ENCODE results near the gene ZNF805. TPM values are rescaled to one million over a fixed set of nuclear protein-coding genes. Genes with fewer than 3 reads are reported as not detected.

The ZNF805 gene
- polyA plus RNA-seq, 4 donors, result 4.7 to 5.5 (median 5.1) TPM

Other genes starting within 250 kb of the ZNF805 start
- not detected for gene USP29, start 120.6 kb upstream of the ZNF805 start, polyA plus RNA-seq (ENCODE audit: insufficient read length in 4 of 4)
- gene ZIM3, start 95.4 kb upstream of the ZNF805 start, polyA plus RNA-seq (ENCODE audit: insufficient read length in 4 of 4), result under 1 TPM in 1 of 4 donors, not detected in 3; 0.04 TPM
- not detected for gene DUXA, start 73.1 kb upstream of the ZNF805 start, polyA plus RNA-seq (ENCODE audit: insufficient read length in 4 of 4)
- 10 to 100 TPM; 18.0 to 23.1 (median 19.8) TPM for gene ZNF264, start 49.1 kb upstream of the ZNF805 start, polyA plus RNA-seq (ENCODE audit: insufficient read length in 4 of 4)
- 1 to 10 TPM; 1.3 to 5.1 (median 2.2) TPM for gene AURKC, start 9.6 kb upstream of the ZNF805 start, polyA plus RNA-seq (ENCODE audit: insufficient read length in 4 of 4)
- gene ZNF460, start 39.9 kb downstream of the ZNF805 start, polyA plus RNA-seq (ENCODE audit: insufficient read length in 4 of 4), result 1 to 10 TPM; 1.5 to 2.6 (median 2.6) TPM
- 1 to 10 TPM; 7.9 to 9.1 (median 8.6) TPM for gene ZNF543, start 79.8 kb downstream of the ZNF805 start, polyA plus RNA-seq (ENCODE audit: insufficient read length in 4 of 4)
- gene ZNF304, start 110.6 kb downstream of the ZNF805 start, polyA plus RNA-seq (ENCODE audit: insufficient read length in 4 of 4), result 10 to 100 TPM; 14.7 to 19.4 (median 18.2) TPM
- gene TRAPPC2B, start 122.9 kb downstream of the ZNF805 start, polyA plus RNA-seq (ENCODE audit: insufficient read length in 4 of 4), result 10 to 100 TPM; 16.5 to 18.9 (median 17.8) TPM
- gene ZNF547, start 122.9 kb downstream of the ZNF805 start, polyA plus RNA-seq (ENCODE audit: insufficient read length in 4 of 4), result 1 to 10 TPM; 4.5 to 6.9 (median 5.6) TPM
- gene ZNF548, start 149.2 kb downstream of the ZNF805 start, polyA plus RNA-seq (ENCODE audit: insufficient read length in 4 of 4), result 10 to 100 TPM; 18.0 to 22.4 (median 21.1) TPM
- 10 to 100 TPM in 3 of 4 donors, 1 to 10 TPM in 1; 9.6 to 13.7 (median 11.1) TPM for gene ZNF17, start 170.5 kb downstream of the ZNF805 start, polyA plus RNA-seq (ENCODE audit: insufficient read length in 4 of 4)
- gene ZNF749, start 194.7 kb downstream of the ZNF805 start, polyA plus RNA-seq (ENCODE audit: insufficient read length in 4 of 4), result 10 to 100 TPM; 10.1 to 15.8 (median 12.6) TPM
- gene VN1R1, start 216.5 kb downstream of the ZNF805 start, polyA plus RNA-seq (ENCODE audit: insufficient read length in 4 of 4), result 1 to 10 TPM; 2.5 to 4.2 (median 3.2) TPM
- gene ZNF772, start 236.9 kb downstream of the ZNF805 start, polyA plus RNA-seq (ENCODE audit: insufficient read length in 4 of 4), result 10 to 100 TPM; 18.6 to 25.4 (median 22.1) TPM
- 10 to 100 TPM; 17.4 to 24.3 (median 20.8) TPM for gene ZNF419, start 247.1 kb downstream of the ZNF805 start, polyA plus RNA-seq (ENCODE audit: insufficient read length in 4 of 4)

Measured in right renal pelvis (tissue), 4 donors.